Measurements from ENCODE around the gene FAM9C. TPM values are rescaled to one million over a fixed set of nuclear protein-coding genes. Genes with fewer than 3 reads are reported as not detected.
"Not testable (repeated sequence)": the region's sequence is repeated elsewhere in the genome, so short reads cannot be mapped to it uniquely, and the experiment has no call there.

Gene FAM9C
- total and polyA plus RNA-seq, 12 donors = 0.07 to 1.00 (median 0.29) TPM; not detected in 6

DNA sequence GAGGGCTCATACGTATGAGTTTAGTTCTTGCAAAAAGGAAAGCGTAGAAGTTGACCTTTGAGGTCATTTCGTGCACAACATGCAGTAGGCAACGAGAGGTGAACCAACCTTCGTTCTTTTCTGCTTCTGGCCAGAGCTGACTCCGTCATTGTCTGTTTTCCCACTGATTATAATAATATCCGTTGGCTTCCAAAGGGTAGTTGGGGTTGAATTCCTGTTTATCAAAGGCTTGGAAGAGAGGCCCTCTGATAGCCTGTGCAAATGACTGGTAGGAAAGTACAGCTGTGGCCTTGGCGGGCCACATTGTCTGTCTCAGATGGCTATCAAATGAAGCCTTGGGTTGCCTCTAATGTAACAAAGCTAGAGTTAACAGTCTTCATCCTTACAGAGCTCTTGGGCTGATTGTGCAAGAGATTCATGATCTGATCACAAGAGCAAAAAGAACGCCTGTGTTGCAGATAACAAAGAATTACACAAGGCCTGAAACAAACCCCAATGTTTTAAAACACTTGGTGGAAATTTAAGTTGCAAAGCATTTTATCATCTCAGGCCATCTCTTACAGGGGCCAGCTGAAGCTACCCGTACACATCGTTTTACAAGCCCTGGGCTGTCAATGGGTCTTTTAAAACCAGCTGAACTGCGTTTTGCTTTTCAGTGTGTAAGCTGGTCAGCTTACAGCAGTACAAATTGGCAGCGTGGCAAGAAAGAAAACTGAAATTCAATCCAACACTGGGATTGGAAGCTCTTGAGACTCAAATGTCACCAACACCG is 46.1 kb upstream of the FAM9C start:
- peaks cover 0 to 78% (median 8%) of the 10 kb centered on the region in 9 donors for H3K4me1 ChIP-seq
- H3K4me3 ChIP-seq = peak overlapping the region in 1 of 10 donors; percentile 22
- intact Hi-C loops (cut with DNase I) = loop anchor here in 1 of 10 donors (10.0 kb wide), 1 partner anchor 116 kb away; the partner anchor contains the start of gene TMSB4X
- TF ChIP-seq CTCF (IDR thresholded peaks at IDR 0.05) = no peak
- 57 to 58% methylated on average over 14 of the region's 14 CpGs for WGBS, 2 donors
- H3K36me3 ChIP-seq = no peaks in the 10 kb centered on the region
- peak in 6 of 8 donors; percentile 20 to 41 (median 34) for ATAC-seq
- H3K27me3 ChIP-seq = peaks cover 0 to 11% (median 0%) of the 10 kb centered on the region in 7 donors
- peak overlapping the region in 9 of 10 donors; percentile 5 to 90 (median 36) for H3K27ac ChIP-seq
- no peak for DNase-seq
- H3K9me3 ChIP-seq = no peaks in the 10 kb centered on the region

DNA sequence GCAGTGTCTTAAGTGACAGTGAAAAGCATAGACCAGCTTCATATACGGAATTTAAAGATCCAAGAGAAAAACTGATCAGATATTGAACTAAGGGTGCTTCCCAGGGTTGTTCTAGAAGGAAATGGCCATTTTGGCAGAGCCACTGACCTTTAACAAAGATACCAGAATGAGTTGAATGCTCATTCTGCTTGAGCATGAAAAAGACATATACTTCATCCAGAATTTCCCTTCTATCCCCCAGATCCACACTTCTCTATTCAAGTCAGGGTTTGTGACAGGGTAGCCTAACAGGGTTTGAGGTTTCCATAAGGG is 45.6 kb upstream of the FAM9C start:
- H3K4me1 ChIP-seq = peaks cover 0 to 77% (median 8%) of the 10 kb centered on the region in 9 donors

GRCh38 chrX:13088156-13088487 is 43.7 kb upstream of the FAM9C start:
- Histone ChIP-seq H3K4me1 (peaks cover 0 to 76% (median 8%) of the 10 kb centered on the region in 9 donors), H3K27me3 (no peaks in the 10 kb centered on the region), H3K27ac (peak overlapping the region in 1 of 10 donors; percentile 90), H3K9me3 (no peaks in the 10 kb centered on the region), H3K4me3 (no peak overlapping the region), H3K36me3 (no peaks in the 10 kb centered on the region)
- no peak for TF ChIP-seq CTCF (IDR thresholded peaks at IDR 0.05)
- WGBS, 2 donors = 95 to 97% methylated on average over 4 to 5 of the region's 5 CpGs
- intact Hi-C loops (cut with DNase I) = no loop called here
- ATAC-seq (no peak), DNase-seq (no peak)

More for the DNA sequence above, 45.6 kb upstream of the FAM9C start:
- Histone ChIP-seq H3K4me3 (no peak overlapping the region), H3K27ac (peak overlapping the region in 6 of 10 donors; percentile 5 to 90 (median 62)), H3K36me3 (no peaks in the 10 kb centered on the region), H3K27me3 (peaks cover 0 to 9% (median 0%) of the 10 kb centered on the region in 7 donors), H3K9me3 (no peaks in the 10 kb centered on the region)
- intact Hi-C loops (cut with DNase I) = loop anchor here in 1 of 10 donors (10.0 kb wide), 1 partner anchor 115 kb away; the partner anchor contains the start of gene TMSB4X
- no peak for TF ChIP-seq CTCF (IDR thresholded peaks at IDR 0.05)
- DNase-seq (no peak), ATAC-seq (no peak)
- 76 to 94% methylated on average over 1 of the region's 1 CpG for WGBS, 2 donors

DNA sequence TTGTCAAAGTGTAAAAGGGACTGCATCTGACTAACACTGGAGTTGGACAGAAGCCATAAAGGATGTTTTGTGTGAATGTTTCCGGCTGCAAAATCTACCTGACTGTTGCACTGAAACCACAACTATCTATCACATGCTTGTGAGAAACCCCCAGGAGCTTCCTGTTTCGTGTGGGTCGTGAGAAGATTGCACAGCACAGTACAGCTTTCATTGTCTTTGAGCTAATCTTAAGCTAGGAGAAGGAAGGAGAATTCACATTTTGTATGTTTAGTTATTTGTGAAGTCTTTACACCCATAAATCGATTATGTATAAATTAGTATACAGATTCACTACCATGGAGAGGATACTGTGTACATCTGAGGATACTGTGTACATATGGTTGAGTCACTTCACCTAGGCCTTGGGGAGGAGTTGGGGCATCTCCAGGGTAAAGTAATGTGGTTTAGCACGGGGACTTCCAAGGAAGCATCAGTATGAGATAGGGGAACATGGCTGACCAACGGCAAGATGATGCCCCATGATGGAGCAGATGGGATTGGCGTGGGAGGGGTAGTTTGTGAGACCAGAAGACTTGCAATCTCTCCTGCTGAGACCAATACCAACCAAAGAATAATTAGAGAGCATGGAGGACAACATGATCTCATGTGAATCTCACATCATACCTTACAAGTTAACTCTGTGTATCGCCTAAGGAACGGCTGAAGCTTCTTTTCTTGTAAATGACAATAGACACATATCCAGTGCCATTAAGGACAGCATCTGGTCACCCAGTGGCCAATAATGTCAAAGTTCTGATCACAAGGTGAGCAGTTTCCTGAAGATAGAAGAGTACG is 43.1 kb upstream of the FAM9C start:
- 79% methylated on average over 10 of the region's 10 CpGs for WGBS, 2 donors
- H3K4me1 ChIP-seq = peaks cover 0 to 81% (median 8%) of the 10 kb centered on the region in 9 donors
- no peaks in the 10 kb centered on the region for H3K36me3 ChIP-seq
- H3K4me3 ChIP-seq = no peak overlapping the region
- H3K9me3 ChIP-seq = no peaks in the 10 kb centered on the region
- DNase-seq (no peak), ATAC-seq (peak in 2 of 8 donors; percentile 16 to 41)
- peak overlapping the region in 2 of 10 donors; percentile 18 to 90 for H3K27ac ChIP-seq
- no peaks in the 10 kb centered on the region for H3K27me3 ChIP-seq
- intact Hi-C loops (cut with DNase I) = no loop called here
- no peak for TF ChIP-seq CTCF (IDR thresholded peaks at IDR 0.05)

- Histone ChIP-seq H3K27ac (peak overlapping the region in 2 of 10 donors; percentile 18 to 90), H3K4me1 (peaks cover 0 to 81% (median 10%) of the 10 kb centered on the region in 9 donors)
- 86 to 91% methylated on average over 6 to 8 of the region's 8 CpGs for whole genome bisulfite sequencing, 2 donors
- H3K9me3 ChIP-seq; ATAC-seq; H3K27me3 ChIP-seq; intact Hi-C loops (cut with DNase I); DNase-seq; H3K36me3 ChIP-seq; H3K4me3 ChIP-seq: not testable (repeated sequence)
Observed at GRCh38 chrX:13086793-13087321, 42.4 kb upstream of the FAM9C start.
